Loucy (cell line): ENCODE results near the gene GNS.

ENCODE experiments used
- H2AFZ ChIP-seq: fragments of 200-600 bp; sonication (generic); 2 replicates; pipeline ENCODE4 v1.6.0; 2016; ENCODE audit warnings: antibody characterized with exemption, mild to moderate bottlenecking, low read length, moderate library complexity
- H3F3A ChIP-seq: fragments of 200-600 bp; 2 replicates; pipeline ENCODE4 v1.6.0; 2016; ENCODE audit warnings: antibody characterized with exemption, low read depth, mild to moderate bottlenecking
- H3K27me3 ChIP-seq: fragments of 200-600 bp; sonication (generic); 2 replicates; pipeline ENCODE4 v1.6.1; 2014; ENCODE audit warnings: low read length, mild to moderate bottlenecking; ENCODE audit not compliant: insufficient read depth, poor library complexity, severe bottlenecking
- H3K36me3 ChIP-seq: fragments of 200-600 bp; sonication (generic); 2 replicates; pipeline ENCODE4 v1.6.1; 2016; ENCODE audit warnings: low read length; ENCODE audit not compliant: insufficient read depth
- H3K4me1 ChIP-seq: fragments of 200-600 bp; sonication (generic); 2 replicates; pipeline ENCODE4 v1.5.1; 2014; ENCODE audit warnings: low read length, mild to moderate bottlenecking; ENCODE audit not compliant: insufficient read depth, poor library complexity, severe bottlenecking
- H3K4me2 ChIP-seq: fragments of 200-600 bp; sonication (generic); 2 replicates; pipeline ENCODE4 v1.6.0; 2014; ENCODE audit warnings: antibody characterized with exemption, low read length, low read depth, mild to moderate bottlenecking; ENCODE audit not compliant: poor library complexity, severe bottlenecking
- H3K4me3 ChIP-seq: fragments of 200-600 bp; sonication (generic); 2 replicates; pipeline ENCODE4 v1.5.1; 2014; ENCODE audit warnings: low read length, mild to moderate bottlenecking, mixed read lengths; ENCODE audit not compliant: poor library complexity, severe bottlenecking
- H3K79me2 ChIP-seq: fragments of 200-600 bp; sonication (generic); 2 replicates; pipeline ENCODE4 v1.6.1; 2014; ENCODE audit warnings: low read length; ENCODE audit not compliant: insufficient read depth
- H3K9ac ChIP-seq: fragments of 200-600 bp; sonication (generic); 2 replicates; pipeline ENCODE4 v1.6.0; 2014; ENCODE audit warnings: mild to moderate bottlenecking, low read depth, low read length, moderate library complexity; ENCODE audit not compliant: poor library complexity, severe bottlenecking
- H3K9me2 ChIP-seq: fragments of 200-600 bp; sonication (generic); replicated peaks from 2 replicates; pipeline ENCODE4 v1.6.1; 2016; ENCODE audit warnings: low read depth, low read length, mixed read lengths
- H3K9me3 ChIP-seq: fragments of 200-600 bp; sonication (generic); 2 replicates; pipeline ENCODE4 v1.6.1; 2014; ENCODE audit warnings: mild to moderate bottlenecking, antibody characterized with exemption, low read length, low read depth; ENCODE audit not compliant: insufficient read depth
- H4K20me1 ChIP-seq: fragments of 200-600 bp; sonication (generic); 2 replicates; pipeline ENCODE4 v1.6.0; 2014; ENCODE audit warnings: antibody characterized with exemption, low read length, mild to moderate bottlenecking; ENCODE audit not compliant: insufficient read depth, poor library complexity, severe bottlenecking
- EZH2phosphoT487 ChIP-seq: fragments of 200-600 bp; IDR thresholded peaks from 2 replicates; pipeline ENCODE4 v1.6.1; 2018; ENCODE audit warnings: antibody characterized with exemption, mild to moderate bottlenecking, moderate library complexity, borderline replicate concordance
- TF ChIP-seq, protein P1 (sequence below): fragments of 200-600 bp; sonication (generic); conservative IDR thresholded peaks from 2 replicates; pipeline ENCODE4 v1.5.1; 2014; ENCODE audit warnings: mild to moderate bottlenecking, antibody characterized with exemption, low read length

GNS gene

DNA sequence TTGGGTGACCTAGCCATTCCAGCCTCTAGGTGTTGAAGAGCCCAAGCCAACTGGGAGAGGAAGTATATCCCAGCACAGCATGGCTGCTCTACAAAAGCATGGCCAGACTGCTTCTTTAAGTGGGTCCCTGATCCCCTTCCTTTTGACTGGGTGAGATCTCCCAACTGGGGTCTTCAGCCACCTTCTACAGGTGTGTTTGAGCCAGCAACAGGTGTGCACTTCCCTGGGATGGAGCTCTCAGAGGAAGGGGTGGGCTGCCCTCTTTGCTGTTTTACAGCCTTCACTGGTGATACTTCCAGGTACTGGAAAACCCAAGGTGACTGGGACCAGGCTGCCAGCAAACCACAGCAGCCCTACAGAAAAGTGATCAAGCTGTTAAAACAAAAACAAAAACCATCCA is 14.2 kb upstream of the GNS start:
- no peak overlapping the region for H3K4me3 ChIP-seq
- no peaks in the 10 kb centered on the region for H3K9me2 ChIP-seq
- H3F3A ChIP-seq: no peaks in the 10 kb centered on the region
- H3K27me3 ChIP-seq: peaks cover 5% of the 10 kb centered on the region
- no peaks in the 10 kb centered on the region for H3K79me2 ChIP-seq
- TF ChIP-seq, protein P1, sequence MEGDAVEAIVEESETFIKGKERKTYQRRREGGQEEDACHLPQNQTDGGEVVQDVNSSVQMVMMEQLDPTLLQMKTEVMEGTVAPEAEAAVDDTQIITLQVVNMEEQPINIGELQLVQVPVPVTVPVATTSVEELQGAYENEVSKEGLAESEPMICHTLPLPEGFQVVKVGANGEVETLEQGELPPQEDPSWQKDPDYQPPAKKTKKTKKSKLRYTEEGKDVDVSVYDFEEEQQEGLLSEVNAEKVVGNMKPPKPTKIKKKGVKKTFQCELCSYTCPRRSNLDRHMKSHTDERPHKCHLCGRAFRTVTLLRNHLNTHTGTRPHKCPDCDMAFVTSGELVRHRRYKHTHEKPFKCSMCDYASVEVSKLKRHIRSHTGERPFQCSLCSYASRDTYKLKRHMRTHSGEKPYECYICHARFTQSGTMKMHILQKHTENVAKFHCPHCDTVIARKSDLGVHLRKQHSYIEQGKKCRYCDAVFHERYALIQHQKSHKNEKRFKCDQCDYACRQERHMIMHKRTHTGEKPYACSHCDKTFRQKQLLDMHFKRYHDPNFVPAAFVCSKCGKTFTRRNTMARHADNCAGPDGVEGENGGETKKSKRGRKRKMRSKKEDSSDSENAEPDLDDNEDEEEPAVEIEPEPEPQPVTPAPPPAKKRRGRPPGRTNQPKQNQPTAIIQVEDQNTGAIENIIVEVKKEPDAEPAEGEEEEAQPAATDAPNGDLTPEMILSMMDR: no peak
- TF ChIP-seq EZH2phosphoT487: no peak
- H3K4me1 ChIP-seq: no peaks in the 10 kb centered on the region
- H3K36me3 ChIP-seq: no peaks in the 10 kb centered on the region
- H3K4me2 ChIP-seq: no peak overlapping the region
- H2AFZ ChIP-seq: no peak overlapping the region
- H4K20me1 ChIP-seq: no peaks in the 10 kb centered on the region
- H3K9ac ChIP-seq: no peak overlapping the region
- peaks cover 13% of the 10 kb centered on the region; the same call in 1 of the 2 replicates for H3K9me3 ChIP-seq

DNA sequence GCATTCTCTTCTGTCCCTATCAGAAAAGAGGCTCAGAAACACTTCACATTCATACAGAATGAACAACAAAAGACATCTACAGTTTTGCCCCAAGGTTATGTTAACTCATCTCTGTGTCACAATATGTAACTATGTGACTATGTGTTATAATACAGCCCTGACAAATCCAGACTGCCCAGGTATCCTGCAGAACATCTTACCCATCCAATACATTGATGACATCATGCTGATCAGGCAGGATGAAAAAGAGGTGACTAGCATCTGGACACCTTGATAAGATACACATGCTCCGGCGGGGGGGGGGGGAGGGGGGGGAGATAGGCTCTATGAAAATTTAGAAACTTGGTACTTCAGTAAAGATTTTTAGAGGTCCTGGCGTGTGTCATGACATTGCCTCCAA is 8.3 kb upstream of the GNS start:
- Histone ChIP-seq H3K27me3 (no peaks in the 10 kb centered on the region), H3K4me2 (no peak overlapping the region), H3K9me3 (no peaks in the 10 kb centered on the region), H2AFZ (no peak overlapping the region), H3K79me2 (no peaks in the 10 kb centered on the region), H4K20me1 (no peaks in the 10 kb centered on the region), H3K36me3 (no peaks in the 10 kb centered on the region), H3K4me3 (no peak overlapping the region), H3K9me2 (no peaks in the 10 kb centered on the region), H3F3A (no peaks in the 10 kb centered on the region), H3K4me1 (no peaks in the 10 kb centered on the region), H3K9ac (no peak overlapping the region)
- no peak for TF ChIP-seq EZH2phosphoT487
- TF ChIP-seq, protein P1: no peak

DNA sequence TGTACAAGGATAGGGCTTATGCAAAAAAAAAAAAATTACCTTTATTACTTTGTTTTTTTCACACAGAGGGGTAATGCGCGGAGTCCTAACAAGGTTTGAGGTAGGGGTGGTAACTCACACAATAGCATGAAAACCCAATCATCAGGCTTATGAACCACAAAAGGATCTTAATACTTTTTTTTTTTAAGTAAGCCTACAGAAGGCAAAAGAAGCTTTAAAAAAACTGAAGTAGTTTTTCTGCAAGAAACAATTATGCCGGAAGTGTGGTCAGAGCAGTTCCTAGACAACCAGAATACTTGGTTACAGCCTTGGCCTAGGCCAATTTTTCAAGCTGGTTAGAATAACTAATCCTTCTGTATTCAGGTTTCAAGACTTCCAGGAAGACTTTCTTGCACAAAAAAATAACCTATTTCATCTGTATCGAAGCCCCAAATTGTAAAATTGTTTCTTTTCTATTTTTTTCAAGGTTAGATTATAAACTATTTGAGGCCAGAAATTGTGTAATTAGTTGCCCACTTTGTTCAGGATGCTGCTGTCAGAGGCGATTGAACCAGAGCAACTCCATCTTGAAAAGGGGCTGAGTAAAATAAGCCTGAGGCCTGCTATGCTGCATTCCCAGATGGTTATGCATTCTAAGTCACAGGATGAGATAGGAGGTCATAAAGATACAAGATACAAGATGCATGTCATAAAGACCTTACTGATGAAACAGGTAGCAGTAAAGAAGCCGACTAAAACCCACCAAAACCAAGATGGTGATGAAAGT is 1.8 kb upstream of the GNS start:
- Histone ChIP-seq H2AFZ (no peak overlapping the region), H3K27me3 (no peaks in the 10 kb centered on the region)
- TF ChIP-seq, protein P1: no peak

More for the DNA sequence above, 1.8 kb upstream of the GNS start:
- H3K9ac ChIP-seq: no peak overlapping the region
- H3K4me3 ChIP-seq: no peak overlapping the region
- H3F3A ChIP-seq: 0 out of 2 replicates have a peak, but pooled peaks cover 3% of the 10 kb centered on the region
- H4K20me1 ChIP-seq: no peaks in the 10 kb centered on the region
- no peaks in the 10 kb centered on the region for H3K9me3 ChIP-seq
- peak overlapping the region; percentile 100 for H3K4me2 ChIP-seq
- H3K4me1 ChIP-seq: peaks cover 25% of the 10 kb centered on the region
- no peaks in the 10 kb centered on the region for H3K36me3 ChIP-seq
- peaks cover 35% of the 10 kb centered on the region for H3K79me2 ChIP-seq
- H3K9me2 ChIP-seq: no peaks in the 10 kb centered on the region
